CD4-positive, alpha-beta T cell treated with Interleukin-6 for 4 hours (primary cell): Measurements from ENCODE around the gene ROPN1B.

Source experiments
- DNase-seq: peaks from one replicate; pipeline ENCODE4 v3.0.0-alpha.2; 2020; ENCODE audit warnings: mixed read lengths

ROPN1B gene

GRCh38 chr3:126005951-126006350 is 37.0 kb downstream of the ROPN1B start:
- no peak for DNase-seq

GRCh38 chr3:126008219-126008618 is 39.2 kb downstream of the ROPN1B start:
- DNase-seq = no peak

GRCh38 chr3:126009181-126009580 is 40.2 kb downstream of the ROPN1B start:
- no peak for DNase-seq

- no peak for DNase-seq
These were observed 44.8 kb downstream of the ROPN1B start for GRCh38 chr3:126013751-126014156.

GRCh38 chr3:126014252-126014651 is 45.3 kb downstream of the ROPN1B start:
- no peak for DNase-seq

- no peak for DNase-seq
These were observed 46.1 kb downstream of the ROPN1B start for GRCh38 chr3:126015075-126015474.

- no peak for DNase-seq
These were observed 47.6 kb downstream of the ROPN1B start for GRCh38 chr3:126016616-126017015.

GRCh38 chr3:126017362-126017761 is 48.4 kb downstream of the ROPN1B start:
- DNase-seq = no peak

GRCh38 chr3:126018545-126018944 is 49.6 kb downstream of the ROPN1B start:
- no peak for DNase-seq

- DNase-seq = no peak
These were observed 50.0 kb downstream of the ROPN1B start for GRCh38 chr3:126018995-126019394.

- DNase-seq = no peak
These were observed 50.7 kb downstream of the ROPN1B start for GRCh38 chr3:126019683-126020082.

GRCh38 chr3:126021224-126021623 is 52.2 kb downstream of the ROPN1B start:
- DNase-seq = no peak

- no peak for DNase-seq
These were observed 52.7 kb downstream of the ROPN1B start for GRCh38 chr3:126021702-126022101.

- DNase-seq = no peak
These were observed 53.9 kb downstream of the ROPN1B start for GRCh38 chr3:126022741-126023359.

- DNase-seq = no peak
These were observed 54.4 kb downstream of the ROPN1B start for GRCh38 chr3:126023390-126023789.

GRCh38 chr3:126024049-126024854 is 55.3 kb downstream of the ROPN1B start:
- DNase-seq = no peak

- no peak for DNase-seq
These were observed 56.2 kb downstream of the ROPN1B start for GRCh38 chr3:126025116-126025729.

GRCh38 chr3:126025862-126026261 is 56.9 kb downstream of the ROPN1B start:
- no peak for DNase-seq

- no peak for DNase-seq
These were observed 57.3 kb downstream of the ROPN1B start for GRCh38 chr3:126026277-126026751.

GRCh38 chr3:126026761-126027160 is 57.8 kb downstream of the ROPN1B start:
- DNase-seq = no peak

GRCh38 chr3:126028096-126028495 is 59.1 kb downstream of the ROPN1B start:
- DNase-seq = no peak

GRCh38 chr3:126029241-126029640 is 60.3 kb downstream of the ROPN1B start:
- DNase-seq = no peak

- DNase-seq = no peak
These were observed 61.5 kb downstream of the ROPN1B start for GRCh38 chr3:126030455-126030854.

GRCh38 chr3:126031981-126032471 is 63.0 kb downstream of the ROPN1B start:
- DNase-seq = no peak
